A549 treated with AZD9567 at 1 μM for 4 hours (cell line): Measurements from ENCODE around the gene EVI5. TPM values are rescaled to one million over a fixed set of nuclear protein-coding genes. Genes with fewer than 3 reads are reported as not detected.

Source experiments
- total RNA-seq: library from RNA; stranded (reverse); fragments of 200-300 nt; extraction: Qiagen RNA extraction; gene quantifications from 5 replicates; pipeline ENCODE4 v1.2.3, GENCODE V29; 2022; ENCODE audit not compliant: insufficient read depth

The EVI5 gene
- 5.3 to 11.7 TPM (median 6.0 TPM) in 5 replicates for total RNA-seq

GRCh38 chr1:92784639-92785500 is at the start of gene EVI5:
Gene EVI5, minus strand, starts transcription at chr1:92785108. Its CDS starts 48,562 bp downstream, at chr1:92736546.

DNA sequence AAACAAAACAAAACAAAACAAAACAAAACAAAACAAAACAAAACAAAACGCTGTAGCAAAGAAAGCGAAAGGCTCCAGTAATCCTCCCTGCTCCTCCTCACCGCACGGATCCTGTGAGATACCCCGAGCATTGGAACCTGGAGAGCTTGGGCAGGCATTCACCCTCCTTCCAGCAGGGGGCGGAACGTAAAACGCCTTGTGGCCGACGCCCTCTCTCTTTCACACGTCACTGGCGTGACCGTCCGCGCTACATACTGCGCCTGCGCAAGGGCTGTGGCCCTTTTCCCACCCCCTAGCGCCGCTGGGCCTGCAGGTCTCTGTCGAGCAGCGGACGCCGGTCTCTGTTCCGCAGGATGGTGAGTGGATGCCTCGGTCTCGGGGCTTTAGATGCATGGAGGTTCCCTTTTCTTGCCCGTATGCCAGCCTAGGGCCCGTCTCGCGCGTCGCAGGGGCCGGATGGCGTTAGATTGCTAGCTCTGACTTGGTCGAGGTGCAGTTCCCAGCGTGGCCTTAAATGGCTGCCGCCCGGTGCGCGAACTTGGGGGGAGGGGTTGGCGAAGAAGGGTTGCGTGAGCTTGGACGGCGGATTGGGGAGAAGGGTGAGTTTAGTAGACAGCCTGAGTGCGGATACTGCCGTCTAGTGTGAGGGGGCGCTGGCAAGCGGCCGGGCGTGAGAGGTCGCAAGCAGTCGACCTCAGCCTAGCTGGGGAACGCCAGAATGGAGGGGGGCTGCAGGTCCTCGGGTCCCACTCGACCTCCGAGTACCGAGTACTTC is 47.0 kb upstream of the EVI5 start, which contains the start of gene RPL5:
Gene RPL5, plus strand, starts transcription at position 279 of the 775 bp plus-strand sequence. Its CDS starts 75 bp downstream, at position 354.

GRCh38 chr1:92486251-92487077 is 298.4 kb downstream of the EVI5 start, which contains the start of gene GFI1:
Gene GFI1, minus strand, starts transcription at chr1:92486925. Its CDS starts 3,438 bp downstream, at chr1:92483487.

Other genes starting within 250 kb of the EVI5 start
- 1,075 to 1,177 TPM (median 1,166 TPM) in 5 replicates for gene RPL5, start 46.9 kb upstream of the EVI5 start, total RNA-seq
- 6.8 to 14.0 TPM (median 8.5 TPM) in 5 replicates for gene DIPK1A, start 176.4 kb upstream of the EVI5 start, total RNA-seq